WERI-Rb-1 (cell line): ENCODE measurements around the gene PTPRN2.

Experiments used
- DNase-seq: peaks from one replicate; pipeline ENCODE4 v3.0.0-alpha.2; 2020
- H3K27ac ChIP-seq: fragments of 250-450 bp; sonication (Bioruptor Pico); 2 replicates; pipeline ENCODE4 v1.5.1; 2020; ENCODE audit warnings: mild to moderate bottlenecking, moderate library complexity
- H3K27me3 ChIP-seq: fragments of 250-450 bp; sonication (Bioruptor Pico); 2 replicates; pipeline ENCODE4 v1.5.1; 2021; ENCODE audit warnings: mild to moderate bottlenecking, low read depth, moderate library complexity; ENCODE audit not compliant: insufficient read depth, severe bottlenecking
- H3K36me3 ChIP-seq: fragments of 250-450 bp; sonication (Bioruptor Pico); 2 replicates; pipeline ENCODE4 v1.5.1; 2020; ENCODE audit warnings: mild to moderate bottlenecking, moderate library complexity
- H3K4me3 ChIP-seq: 2 replicates; pipeline ENCODE4 v1.5.1; 2011; ENCODE audit warnings: low read depth, mild to moderate bottlenecking, control low read depth, low read length
- H3K9me3 ChIP-seq: fragments of 250-450 bp; sonication (Bioruptor Pico); 2 replicates; pipeline ENCODE4 v1.5.1; 2021; ENCODE audit warnings: mild to moderate bottlenecking, moderate library complexity; ENCODE audit not compliant: severe bottlenecking
- CTCF ChIP-seq: IDR thresholded peaks from 2 replicates; pipeline ENCODE4 v1.5.1; 2011; ENCODE audit warnings: low read depth, mild to moderate bottlenecking, control low read depth, inconsistent platforms, low read length

PTPRN2 gene

DNA sequence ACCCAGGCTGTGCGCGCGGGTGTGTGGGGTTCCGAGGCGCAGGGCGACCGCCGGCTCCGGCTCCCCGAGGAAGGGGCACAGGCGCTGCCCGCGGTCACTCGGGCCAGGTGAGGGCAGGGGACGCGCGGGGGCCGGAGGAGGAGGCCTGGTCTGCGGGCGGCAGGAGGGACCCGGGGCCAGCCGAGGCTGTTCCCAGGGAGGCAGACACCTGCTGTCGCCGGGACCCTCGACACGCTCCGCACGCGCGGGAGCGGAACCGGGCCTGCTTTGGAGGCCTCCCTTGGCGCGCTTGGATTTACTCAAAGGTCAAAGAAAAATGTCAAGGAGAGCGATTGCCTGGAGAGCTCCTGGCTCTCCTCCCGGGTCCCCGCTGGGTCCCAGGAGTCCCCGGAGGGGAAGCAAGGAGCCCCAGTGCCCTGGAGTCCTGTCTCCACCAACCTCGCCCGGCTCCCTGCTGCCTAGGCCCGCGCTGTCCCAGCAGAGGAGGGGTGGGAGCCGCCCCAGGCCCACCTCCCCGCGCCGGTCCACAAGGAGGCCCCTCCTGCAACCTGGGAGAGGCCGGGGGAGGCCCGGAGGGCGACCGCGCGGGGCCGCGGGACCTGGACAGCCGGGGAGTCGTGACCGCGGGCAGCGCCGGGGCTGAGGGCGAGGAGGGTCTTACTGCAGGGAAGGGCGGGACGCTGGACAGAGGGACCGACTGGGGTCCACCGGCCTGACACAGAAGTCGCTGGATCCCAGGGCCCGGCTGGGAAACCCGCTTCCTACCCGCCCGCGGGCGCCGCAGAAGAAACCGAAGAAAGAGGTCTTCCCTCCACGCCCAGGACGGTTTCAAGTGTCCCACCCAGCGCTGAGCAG, 902.0 kb downstream of the PTPRN2 start:
- Histone ChIP-seq H3K27me3 (no peaks in the 10 kb centered on the region), H3K9me3 (no peaks in the 10 kb centered on the region), H3K4me3 (no peak overlapping the region)

DNA sequence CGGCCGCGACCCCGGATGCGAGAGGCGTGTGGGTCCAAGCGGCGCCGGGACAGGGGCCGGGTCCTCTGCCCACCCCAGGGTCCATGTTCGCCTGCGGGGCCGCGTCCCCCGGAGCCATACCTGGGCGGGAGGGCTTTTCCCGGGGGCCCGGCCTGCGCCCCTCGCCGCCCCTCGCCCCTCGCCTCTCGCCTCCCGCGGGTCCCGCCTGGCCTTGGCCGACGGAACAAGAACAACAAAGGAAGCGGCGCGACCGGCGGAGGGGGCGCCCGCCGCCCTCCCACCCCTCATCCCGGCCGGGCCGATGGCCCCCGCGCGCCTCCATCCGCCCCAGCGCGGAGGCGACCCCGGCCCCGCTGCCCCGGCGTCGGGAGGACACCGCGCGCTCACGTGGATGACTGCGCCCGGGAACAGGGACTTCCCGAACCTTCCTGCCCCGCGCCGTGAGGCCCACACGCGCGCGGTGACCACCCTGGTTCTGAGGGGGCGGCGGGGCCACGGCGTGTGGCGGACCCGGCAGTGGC, 902.7 kb downstream of the PTPRN2 start:
- Histone ChIP-seq H3K36me3 (peaks cover 15% of the 10 kb centered on the region), H3K9me3 (no peaks in the 10 kb centered on the region), H3K27ac (no peak overlapping the region), H3K27me3 (no peaks in the 10 kb centered on the region), H3K4me3 (no peak overlapping the region)
- no peak for TF ChIP-seq CTCF
- no peak for DNase-seq

More for the DNA sequence above, 902.0 kb downstream of the PTPRN2 start:
- Histone ChIP-seq H3K36me3 (peaks cover 15% of the 10 kb centered on the region), H3K27ac (no peak overlapping the region)
- no peak for TF ChIP-seq CTCF
- peak; percentile 4 for DNase-seq

DNA sequence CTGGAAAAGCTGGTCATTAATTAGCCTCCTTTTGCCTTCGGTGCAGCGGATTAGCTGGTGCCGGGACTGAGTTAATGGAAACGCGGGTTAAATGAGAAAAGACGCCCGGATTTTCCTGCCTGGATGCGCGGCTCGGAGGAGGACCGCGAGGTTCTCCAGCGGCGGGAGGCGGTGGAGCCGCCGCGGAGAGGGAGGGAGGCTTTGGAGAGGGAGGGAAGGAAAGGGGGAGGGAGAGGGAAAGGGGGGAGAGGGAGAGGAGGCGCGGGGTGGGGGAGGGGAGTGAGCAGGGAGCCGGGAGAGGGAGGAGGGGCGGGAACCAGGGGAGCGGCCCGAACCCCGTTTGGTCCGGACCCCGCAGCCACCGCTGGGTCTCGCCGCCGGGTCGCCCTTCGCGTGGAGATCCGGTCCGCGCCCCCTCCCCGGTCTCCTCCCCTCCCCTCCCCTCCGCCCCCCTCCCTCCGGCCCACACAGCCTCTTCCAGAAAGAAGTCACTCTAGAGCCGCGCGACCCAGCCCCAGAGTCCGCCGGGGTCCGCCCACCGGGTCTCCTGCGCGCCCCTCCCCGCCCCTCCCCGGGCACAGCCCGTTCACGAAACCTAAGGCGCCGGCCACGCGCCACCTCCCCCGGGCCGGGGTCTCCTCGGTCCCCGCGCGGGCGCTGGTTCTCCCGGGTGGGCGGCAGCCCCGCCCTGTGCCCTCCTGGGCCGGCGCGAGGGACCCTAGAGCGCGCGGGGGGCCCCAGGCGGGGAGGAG, 903.3 kb downstream of the PTPRN2 start:
- peak; percentile 4 for DNase-seq
- TF ChIP-seq CTCF, result no peak
- Histone ChIP-seq H3K4me3 (no peak overlapping the region), H3K27ac (no peak overlapping the region), H3K27me3 (no peaks in the 10 kb centered on the region), H3K9me3 (no peaks in the 10 kb centered on the region), H3K36me3 (peaks cover 15% of the 10 kb centered on the region)

DNA sequence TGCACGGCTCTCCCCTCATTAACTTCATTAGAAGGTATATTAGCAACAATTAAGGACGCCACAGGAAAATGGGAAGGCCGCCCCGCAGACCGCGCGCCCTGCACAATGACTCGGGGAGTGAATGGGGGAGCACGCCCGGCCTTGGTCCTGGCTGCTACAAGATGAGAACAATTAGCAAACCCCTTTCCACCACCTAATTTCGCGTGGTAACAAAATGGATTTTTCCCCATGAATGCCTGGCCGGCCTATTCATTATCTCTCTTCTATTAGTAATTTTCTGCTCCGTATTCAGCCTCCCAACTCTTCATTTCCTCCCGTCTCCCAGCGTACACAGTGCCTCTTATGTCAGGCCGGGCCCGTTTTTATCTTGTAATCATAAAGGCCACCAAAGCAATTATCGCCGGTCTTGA, 903.9 kb downstream of the PTPRN2 start:
- no peaks in the 10 kb centered on the region for H3K27me3 ChIP-seq
- no peak for DNase-seq
- peaks cover 15% of the 10 kb centered on the region for H3K36me3 ChIP-seq
- no peaks in the 10 kb centered on the region for H3K9me3 ChIP-seq
- no peak overlapping the region for H3K27ac ChIP-seq
- no peak overlapping the region for H3K4me3 ChIP-seq
- no peak for TF ChIP-seq CTCF

GRCh38 chr7:157682946-157683746, 904.5 kb downstream of the PTPRN2 start:
- H3K27ac ChIP-seq, result no peak overlapping the region
- H3K4me3 ChIP-seq, result no peak overlapping the region
- H3K27me3 ChIP-seq, result no peaks in the 10 kb centered on the region
- no peaks in the 10 kb centered on the region for H3K9me3 ChIP-seq
- peaks cover 15% of the 10 kb centered on the region for H3K36me3 ChIP-seq
- no peak for TF ChIP-seq CTCF
- peak; percentile 5 for DNase-seq
